Measurements from ENCODE around the gene ELL3. TPM values are rescaled to one million over a fixed set of nuclear protein-coding genes. Genes with fewer than 3 reads are reported as not detected.

Gene ELL3
- total and polyA plus RNA-seq, 3 donors from 2014 or later = 16.9 to 66.3 (median 18.6) TPM

GRCh38 chr15:43772624-43773023, 4.1 kb downstream of the ELL3 start:
- H3K36me3 ChIP-seq (ENCODE audit: low read depth, missing control alignments) = no peaks in the 10 kb centered on the region
- no peaks in the 10 kb centered on the region for H3K27me3 ChIP-seq
- H3K4me3 ChIP-seq = no peak overlapping the region
- no peak overlapping the region for H3K27ac ChIP-seq
- intact Hi-C loops (cut with DNase I; ENCODE audit: low total_unique reads) = no loop called here
- TF ChIP-seq CTCF (IDR thresholded peaks at IDR 0.05) = no peak
- no peak for TF ChIP-seq POLR2A (IDR thresholded peaks at IDR 0.05)
- H3K4me1 ChIP-seq = peaks cover 14% of the 10 kb centered on the region
- no peaks in the 10 kb centered on the region for H3K9me3 ChIP-seq
- no peak for DNase-seq

GRCh38 chr15:43771816-43772215, 5.0 kb downstream of the ELL3 start:
- Histone ChIP-seq H3K27ac (peak overlapping the region in 1 of 2 donors; percentile 2), H3K9me3 (no peaks in the 10 kb centered on the region), H3K36me3 (ENCODE audit: low read depth, missing control alignments) (no peaks in the 10 kb centered on the region), H3K4me3 (no peak overlapping the region), H3K27me3 (no peaks in the 10 kb centered on the region), H3K4me1 (peaks cover 12% of the 10 kb centered on the region)
- intact Hi-C loops (cut with DNase I; ENCODE audit: low total_unique reads) = no loop called here
- 65 to 84% methylated on average over 2 of the region's 2 CpGs for WGBS, 2 donors
- no peak for DNase-seq
- TF ChIP-seq POLR2A (IDR thresholded peaks at IDR 0.05) (no peak), CTCF (IDR thresholded peaks at IDR 0.05) (no peak)

- no peaks in the 10 kb centered on the region for H3K27me3 ChIP-seq
- no peaks in the 10 kb centered on the region for H3K9me3 ChIP-seq
- H3K4me3 ChIP-seq = no peak overlapping the region
- no peaks in the 10 kb centered on the region for H3K4me1 ChIP-seq
- TF ChIP-seq CTCF (IDR thresholded peaks at IDR 0.05) = peak; percentile 59 to 78 (median 73)
- no peak for TF ChIP-seq POLR2A (IDR thresholded peaks at IDR 0.05)
- intact Hi-C loops (cut with DNase I; ENCODE audit: low total_unique reads) = no loop called here
- WGBS, 2 donors = 72 to 78% methylated on average over 5 of the region's 5 CpGs
- H3K27ac ChIP-seq = no peak overlapping the region
- peak; percentile 83 for DNase-seq
- no peaks in the 10 kb centered on the region for H3K36me3 ChIP-seq (ENCODE audit: low read depth, missing control alignments)
Measured at GRCh38 chr15:43769584-43770228, 7.1 kb downstream of the ELL3 start.

- H3K9me3 ChIP-seq = no peaks in the 10 kb centered on the region
- H3K4me3 ChIP-seq = no peak overlapping the region
- no peak overlapping the region for H3K27ac ChIP-seq
- DNase-seq = no peak
- intact Hi-C loops (cut with DNase I; ENCODE audit: low total_unique reads) = no loop called here
- 23 to 56% methylated on average over 2 of the region's 2 CpGs for WGBS, 2 donors
- H3K36me3 ChIP-seq (ENCODE audit: low read depth, missing control alignments) = no peaks in the 10 kb centered on the region
- no peaks in the 10 kb centered on the region for H3K27me3 ChIP-seq
- TF ChIP-seq POLR2A (IDR thresholded peaks at IDR 0.05) = no peak
- TF ChIP-seq CTCF (IDR thresholded peaks at IDR 0.05) = no peak
- peaks cover 9% of the 10 kb centered on the region for H3K4me1 ChIP-seq
Measured at GRCh38 chr15:43763819-43764446, 12.8 kb downstream of the ELL3 start.

GRCh38 chr15:43762824-43763223, 13.9 kb downstream of the ELL3 start:
- H3K36me3 ChIP-seq (ENCODE audit: low read depth, missing control alignments) = no peaks in the 10 kb centered on the region
- no peaks in the 10 kb centered on the region for H3K9me3 ChIP-seq
- no peak overlapping the region for H3K4me3 ChIP-seq

More at GRCh38 chr15:43762824-43763223, 13.9 kb downstream of the ELL3 start:
- TF ChIP-seq POLR2A (IDR thresholded peaks at IDR 0.05) = no peak
- TF ChIP-seq CTCF (IDR thresholded peaks at IDR 0.05) = no peak
- Histone ChIP-seq H3K27me3 (no peaks in the 10 kb centered on the region), H3K4me1 (peaks cover 9% of the 10 kb centered on the region), H3K27ac (no peak overlapping the region)
- DNase-seq = no peak
- WGBS, 2 donors = 82 to 85% methylated on average over 6 of the region's 6 CpGs
- intact Hi-C loops (cut with DNase I; ENCODE audit: low total_unique reads) = no loop called here
